Eye (tissue), 1 donor: ENCODE data around the gene SOBP.

Experiments
- DNase-seq: peaks from one replicate; pipeline ENCODE4 v3.0.0-alpha.2; 2015

Gene SOBP

DNA sequence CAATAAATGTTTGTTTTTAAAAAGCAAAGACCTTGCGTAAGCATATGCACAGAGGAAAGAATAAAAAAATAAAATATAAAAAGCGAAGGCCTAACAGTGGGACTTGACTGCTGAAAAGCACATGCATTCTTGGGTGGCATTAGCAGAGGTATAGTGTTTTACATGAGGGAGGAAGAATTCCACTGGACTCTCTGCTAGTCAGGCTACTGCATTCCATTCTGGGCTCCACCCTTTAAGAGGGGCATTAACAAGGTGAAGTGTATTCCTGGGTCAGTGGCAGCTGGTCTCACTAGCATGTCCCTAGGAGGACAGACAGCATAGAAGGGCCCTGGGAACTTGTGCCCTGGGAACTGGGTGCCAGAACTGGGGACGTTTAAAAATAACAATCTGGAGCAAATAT lies 134.1 kb downstream of the SOBP start:
- no peak for DNase-seq

DNA sequence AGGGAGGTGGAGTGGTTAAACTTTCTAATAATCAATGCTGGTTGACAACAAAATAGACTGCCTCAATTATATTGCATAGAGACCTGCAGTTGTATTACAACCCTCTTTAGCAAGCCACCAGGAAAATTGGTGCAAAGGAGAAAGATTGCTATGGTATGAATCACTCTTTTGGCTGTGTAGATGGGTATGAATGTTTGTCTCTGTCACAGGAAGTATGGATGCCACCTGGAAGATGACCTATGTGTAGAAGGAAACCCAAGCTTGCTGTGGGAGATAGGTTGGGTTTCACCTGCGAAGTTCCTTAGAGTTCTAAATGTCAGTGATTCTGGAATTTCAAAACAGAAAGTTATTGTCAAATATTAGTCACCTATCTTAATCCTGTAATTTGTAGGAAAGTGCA lies 134.6 kb downstream of the SOBP start:
- no peak for DNase-seq

DNA sequence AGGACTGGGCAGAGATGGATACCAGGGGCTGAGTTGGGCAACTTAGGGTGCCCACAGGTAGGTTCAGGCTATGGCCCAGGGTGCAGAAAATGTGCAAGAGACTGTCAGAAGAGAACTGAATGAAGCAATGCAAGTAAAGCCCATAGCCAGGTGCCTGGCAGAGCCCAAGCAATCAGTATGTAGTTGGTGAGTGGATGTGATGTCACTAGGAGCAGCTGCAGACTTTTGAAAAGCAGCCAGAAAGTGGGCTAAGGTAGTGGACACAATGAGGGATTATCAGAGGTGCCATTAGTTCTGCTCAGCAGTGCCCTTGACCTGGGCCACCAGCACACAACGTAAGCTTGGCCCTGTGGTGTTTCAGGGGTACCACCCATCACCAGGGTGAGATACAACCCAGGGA lies 135.3 kb downstream of the SOBP start:
- no peak for DNase-seq

DNA sequence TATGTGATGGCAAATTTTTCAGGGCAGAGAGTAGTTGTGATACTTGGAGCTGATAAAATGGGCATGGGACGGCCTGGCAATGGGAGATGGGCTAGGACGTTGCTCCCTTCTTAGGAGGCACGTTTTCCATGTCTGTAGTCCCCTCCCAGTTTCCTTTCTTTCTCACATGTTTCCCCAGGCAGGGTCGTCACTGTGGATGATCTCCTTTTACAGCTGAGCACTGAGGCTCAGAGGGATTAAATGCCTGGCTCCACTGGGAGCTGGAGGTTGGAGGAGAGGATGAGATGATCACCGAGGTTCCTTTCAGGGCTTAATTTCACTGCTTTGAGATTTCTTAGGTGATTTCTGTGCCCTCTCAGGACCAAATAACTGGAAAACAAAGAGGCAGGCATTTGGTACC lies 136.7 kb downstream of the SOBP start:
- DNase-seq = no peak

DNA sequence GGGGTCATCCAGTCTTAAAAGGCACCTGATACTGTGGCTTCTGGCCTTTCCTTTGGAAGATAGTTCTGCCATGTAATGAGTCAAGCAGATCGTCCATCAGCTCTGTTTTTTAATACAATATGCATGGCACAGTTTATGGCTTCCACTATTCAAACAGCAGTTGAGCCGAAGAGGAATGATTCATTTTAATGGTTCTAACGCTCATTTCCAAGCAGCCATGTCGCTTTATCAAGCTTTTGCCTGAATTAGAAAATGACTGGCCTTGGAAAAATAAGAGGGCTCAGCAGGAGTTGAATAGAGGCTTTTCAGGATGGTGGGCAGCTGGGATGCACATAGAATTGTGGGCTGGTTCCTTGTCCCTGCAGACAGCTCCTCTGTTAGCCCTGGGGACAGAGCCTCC lies 138.1 kb downstream of the SOBP start:
- DNase-seq = no peak

DNA sequence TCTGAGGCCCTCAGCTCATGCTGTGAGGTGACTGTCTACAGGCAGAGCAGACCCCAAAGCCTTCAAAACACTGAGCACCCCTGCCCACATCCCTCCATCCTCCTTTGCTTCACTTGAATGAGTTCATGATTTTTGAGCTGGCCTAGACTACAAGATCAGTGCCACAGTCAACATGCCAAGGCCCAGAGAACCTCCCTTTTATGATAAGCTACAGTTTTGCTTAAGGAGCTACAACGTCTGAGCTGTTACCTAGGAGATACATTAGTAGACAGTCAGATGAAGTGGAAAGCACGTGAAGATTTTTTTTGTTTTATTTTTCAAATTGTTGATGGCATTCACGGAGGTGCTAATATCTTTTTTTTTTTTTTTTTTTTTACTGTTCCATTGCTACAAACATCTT lies 139.0 kb downstream of the SOBP start:
- DNase-seq = no peak

DNA sequence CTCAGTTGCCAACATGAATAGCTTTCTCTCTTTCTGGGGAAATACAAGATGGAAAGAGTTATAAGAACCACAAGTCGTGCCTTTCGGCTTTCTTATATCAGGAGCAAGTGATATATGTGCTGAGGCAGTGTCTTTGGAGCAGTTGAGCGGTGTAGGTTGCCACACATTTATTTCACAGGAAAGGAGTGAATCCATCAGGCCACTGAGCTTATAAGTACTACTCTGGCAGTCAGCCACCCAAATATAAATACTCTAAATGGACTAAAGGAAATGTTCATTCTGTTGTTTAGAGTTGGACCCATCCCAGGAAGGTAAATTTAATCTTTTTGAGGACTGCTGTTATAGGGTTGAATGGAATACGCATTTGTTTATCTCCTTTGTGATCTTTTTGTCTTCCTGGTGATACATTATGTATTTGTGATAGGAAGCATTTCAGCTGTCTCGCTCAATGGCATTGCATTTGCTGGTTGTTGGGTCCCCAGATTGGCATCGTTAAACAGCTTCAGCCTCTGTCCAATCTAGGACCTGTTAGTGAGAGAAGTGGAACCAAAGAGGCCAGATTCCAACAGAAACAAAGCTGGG lies 139.7 kb downstream of the SOBP start:
- DNase-seq = no peak

DNA sequence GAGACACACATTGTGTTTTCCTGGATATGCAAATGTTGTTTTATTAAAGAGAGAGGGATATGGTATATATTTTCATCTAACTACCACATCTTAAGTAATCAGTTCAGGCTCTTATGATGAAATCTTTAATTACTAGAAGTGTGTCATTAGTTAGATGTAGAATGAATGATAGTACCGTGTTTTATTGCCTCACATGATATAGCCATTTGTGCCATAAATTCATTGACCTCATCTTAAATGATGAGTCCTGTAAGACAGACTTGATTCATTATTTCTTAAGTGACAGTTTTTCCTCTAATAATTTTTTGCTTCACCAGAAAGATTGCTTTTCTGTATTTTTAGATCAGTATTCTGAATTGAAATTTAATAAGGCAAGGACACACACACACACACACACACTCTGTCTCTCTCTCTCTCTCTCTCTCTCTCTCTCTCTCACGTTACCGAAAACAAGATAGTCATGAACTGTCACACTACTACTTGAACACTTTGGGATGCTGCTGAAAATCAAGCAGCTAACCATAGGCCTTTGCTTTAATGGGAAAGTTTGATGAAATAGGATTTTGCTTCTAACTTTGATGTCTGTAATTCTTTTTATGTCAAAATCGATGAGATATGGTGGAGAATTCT lies 140.5 kb downstream of the SOBP start:
- no peak for DNase-seq

DNA sequence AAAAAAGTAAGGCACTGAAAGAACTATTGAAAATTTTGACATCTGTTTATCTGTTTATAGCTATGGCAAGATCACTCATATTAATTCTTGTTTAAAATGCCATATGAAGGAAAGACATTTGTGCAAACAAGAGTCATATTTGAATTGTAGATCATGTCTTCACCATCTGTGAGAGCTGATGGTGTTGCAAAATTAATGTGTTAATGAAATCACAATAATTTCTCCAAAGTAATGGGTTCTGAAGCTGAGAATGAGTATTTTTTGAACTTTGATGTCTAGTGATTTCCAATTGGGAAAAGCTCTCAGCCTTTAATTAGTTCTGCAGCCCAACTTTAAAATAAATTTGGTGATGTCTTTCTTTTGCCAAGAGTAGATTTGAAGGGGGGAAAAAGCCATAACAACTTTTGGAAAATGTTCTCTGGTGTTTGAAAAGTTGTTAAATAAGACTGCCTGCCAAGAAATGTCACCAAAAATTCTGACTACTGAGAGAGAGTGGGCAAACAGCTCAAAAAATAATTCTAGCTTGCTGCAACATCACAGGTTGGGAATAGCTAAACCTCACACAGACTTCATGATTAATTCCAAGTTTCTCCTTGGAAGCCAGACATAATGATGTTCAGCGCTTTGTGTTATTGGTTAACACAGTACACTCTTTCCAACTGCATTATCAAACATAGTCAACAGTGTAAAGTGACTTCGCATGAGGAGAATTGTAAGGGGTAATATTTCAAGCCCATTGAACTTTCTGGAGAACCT lies 142.6 kb downstream of the SOBP start:
- no peak for DNase-seq

DNA sequence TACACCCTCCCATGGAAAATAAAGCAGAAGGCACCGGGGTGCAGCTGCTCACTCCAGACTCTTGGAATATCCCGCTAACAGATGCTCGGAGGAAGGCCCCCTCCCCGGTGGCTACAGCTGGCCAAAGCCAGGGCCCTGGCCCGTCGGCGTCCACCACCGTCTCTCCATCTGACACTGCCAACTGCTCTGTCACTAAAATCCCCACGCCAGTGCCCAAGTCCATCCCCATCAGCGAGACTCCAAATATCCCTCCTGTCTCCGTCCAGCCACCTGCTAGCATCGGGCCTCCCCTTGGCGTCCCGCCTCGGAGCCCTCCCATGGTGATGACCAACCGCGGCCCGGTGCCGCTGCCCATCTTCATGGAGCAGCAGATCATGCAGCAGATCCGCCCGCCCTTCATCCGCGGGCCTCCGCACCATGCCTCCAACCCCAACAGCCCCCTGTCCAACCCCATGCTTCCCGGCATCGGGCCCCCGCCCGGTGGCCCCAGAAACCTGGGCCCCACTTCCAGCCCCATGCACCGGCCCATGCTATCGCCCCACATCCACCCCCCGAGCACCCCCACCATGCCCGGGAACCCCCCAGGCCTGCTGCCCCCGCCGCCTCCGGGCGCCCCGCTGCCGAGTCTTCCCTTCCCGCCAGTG lies 143.9 kb downstream of the SOBP start:
- peak; percentile 60 for DNase-seq

DNA sequence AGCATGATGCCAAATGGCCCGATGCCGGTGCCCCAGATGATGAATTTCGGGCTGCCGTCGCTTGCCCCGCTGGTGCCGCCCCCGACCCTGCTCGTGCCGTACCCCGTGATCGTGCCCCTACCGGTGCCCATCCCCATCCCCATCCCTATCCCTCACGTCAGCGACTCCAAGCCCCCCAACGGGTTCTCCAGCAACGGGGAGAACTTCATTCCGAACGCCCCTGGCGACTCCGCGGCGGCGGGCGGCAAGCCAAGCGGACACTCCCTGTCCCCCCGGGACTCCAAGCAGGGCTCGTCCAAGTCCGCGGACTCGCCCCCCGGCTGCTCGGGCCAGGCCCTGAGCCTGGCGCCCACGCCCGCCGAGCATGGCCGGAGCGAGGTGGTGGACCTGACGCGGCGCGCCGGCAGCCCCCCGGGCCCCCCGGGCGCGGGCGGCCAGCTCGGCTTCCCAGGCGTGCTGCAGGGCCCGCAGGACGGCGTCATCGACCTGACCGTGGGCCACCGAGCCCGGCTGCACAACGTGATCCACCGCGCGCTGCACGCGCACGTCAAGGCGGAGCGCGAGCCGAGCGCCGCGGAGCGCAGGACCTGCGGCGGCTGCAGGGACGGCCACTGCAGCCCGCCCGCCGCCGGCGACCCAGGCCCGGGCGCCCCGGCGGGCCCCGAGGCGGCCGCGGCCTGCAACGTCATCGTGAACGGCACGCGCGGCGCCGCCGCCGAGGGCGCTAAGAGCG lies 144.6 kb downstream of the SOBP start:
- peak; percentile 74 for DNase-seq

DNA sequence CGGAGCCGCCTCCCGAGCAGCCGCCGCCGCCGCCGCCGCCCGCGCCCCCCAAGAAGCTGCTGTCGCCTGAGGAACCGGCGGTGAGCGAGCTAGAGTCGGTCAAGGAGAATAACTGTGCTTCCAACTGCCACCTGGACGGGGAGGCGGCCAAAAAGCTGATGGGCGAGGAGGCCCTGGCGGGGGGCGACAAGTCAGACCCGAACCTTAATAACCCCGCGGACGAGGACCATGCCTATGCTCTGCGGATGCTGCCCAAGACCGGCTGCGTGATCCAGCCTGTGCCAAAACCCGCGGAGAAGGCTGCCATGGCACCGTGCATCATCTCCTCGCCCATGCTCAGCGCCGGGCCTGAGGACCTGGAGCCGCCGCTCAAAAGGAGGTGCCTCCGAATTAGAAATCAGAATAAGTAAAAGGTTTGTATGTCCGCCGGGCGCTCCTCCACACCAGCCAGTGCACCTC lies 145.2 kb downstream of the SOBP start:
- DNase-seq = peak; percentile 73

DNA sequence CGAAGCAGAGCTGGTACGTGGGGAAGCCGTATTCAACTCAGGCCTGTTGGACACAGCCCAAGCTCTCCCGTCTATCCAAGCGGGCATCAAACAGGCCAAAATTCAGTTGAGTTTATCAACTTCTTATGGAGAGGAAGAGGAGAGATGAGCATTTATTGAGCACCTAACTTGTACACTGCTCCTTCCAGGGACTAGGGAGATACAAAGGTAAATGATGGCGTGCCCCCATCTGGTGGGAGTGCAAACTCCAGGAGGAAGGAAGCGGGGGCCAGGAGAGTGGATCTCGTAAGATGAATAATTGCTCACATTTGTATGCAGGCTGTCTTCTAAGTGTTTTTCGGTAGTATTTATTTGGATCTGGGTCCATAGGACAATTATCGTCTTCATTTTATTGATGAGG lies 146.6 kb downstream of the SOBP start:
- DNase-seq = no peak

DNA sequence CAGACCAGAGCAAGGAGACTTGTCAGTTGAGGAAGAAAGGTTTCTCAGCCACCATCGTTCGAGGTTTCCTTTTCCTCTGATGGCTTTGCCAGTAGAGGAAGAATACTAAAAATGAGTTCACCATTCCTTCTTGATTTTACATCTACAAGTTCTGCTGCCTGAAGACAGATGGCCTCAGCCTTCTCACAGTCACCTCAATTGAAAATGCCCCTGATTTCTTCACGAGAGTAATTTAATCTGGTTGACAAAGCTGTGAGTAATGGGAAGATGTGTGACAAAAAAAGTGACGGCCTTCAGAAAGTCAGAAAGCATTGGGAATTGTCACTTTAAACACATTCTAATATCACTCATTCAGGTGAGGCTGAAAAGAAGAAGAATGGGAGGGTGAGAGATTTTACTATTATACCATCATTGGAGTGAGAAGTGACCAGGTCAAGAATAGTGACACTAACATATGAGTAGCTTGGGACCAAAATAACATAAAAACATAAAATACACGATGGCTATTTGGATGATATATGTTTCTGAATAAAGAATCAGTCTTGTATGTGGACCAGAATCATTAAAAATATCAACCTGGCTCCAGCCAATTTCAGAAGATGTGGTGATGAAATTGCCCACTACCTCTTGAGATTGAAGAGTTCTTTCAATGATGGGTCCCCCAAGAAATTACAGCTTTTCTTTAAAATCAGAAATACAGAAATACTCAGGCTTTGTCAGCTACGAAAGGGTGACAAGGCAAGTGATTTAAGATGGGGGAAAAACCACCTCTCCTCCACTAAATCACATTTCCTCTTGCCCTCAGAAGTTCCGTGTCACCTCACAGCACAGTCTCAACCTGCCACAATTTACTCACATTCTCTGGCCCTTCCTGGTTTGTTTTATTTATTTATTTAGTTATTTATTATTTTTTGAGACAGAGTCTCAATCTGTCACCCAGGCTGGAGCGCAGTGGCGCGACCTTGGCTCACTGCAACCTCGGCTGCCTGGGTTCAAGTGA lies 147.7 kb downstream of the SOBP start:
- no peak for DNase-seq

DNA sequence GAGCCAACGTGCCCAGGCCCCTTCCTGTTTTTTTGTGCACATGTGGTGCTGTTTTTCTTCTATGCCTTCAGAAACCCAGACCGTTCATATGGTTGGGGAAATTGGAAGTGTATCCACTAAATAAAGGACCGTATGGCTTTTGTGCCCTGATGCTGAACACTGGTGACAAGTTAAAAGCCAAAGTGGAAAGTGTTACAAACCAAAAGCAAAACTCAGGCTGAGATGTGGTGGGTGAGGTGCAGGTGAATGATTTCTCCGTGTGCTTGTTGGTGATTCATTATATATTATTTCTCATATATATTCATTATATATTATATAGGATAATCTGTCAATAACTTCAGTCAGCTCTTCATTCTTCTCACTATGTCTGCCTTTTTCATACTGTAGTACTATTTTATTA lies 148.6 kb downstream of the SOBP start:
- no peak for DNase-seq

DNA sequence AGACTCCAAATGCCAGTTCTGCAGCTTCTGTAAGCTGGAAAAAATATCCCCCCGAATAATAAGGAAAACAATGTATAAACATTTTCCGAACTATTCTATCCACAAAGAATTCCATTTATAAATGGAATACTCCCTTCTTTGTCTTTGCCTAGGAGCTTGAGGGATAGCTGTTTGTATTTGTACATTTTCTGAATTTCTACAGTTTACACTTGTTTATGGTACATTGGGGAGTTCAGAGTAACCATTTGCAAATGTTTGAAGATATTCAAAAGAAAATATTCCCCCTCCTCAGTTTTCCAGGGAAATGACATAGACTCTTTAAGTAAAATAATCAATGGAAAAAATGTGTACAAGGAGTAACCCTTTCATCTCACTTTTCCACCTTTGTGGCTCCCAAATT lies 149.6 kb downstream of the SOBP start:
- no peak for DNase-seq

DNA sequence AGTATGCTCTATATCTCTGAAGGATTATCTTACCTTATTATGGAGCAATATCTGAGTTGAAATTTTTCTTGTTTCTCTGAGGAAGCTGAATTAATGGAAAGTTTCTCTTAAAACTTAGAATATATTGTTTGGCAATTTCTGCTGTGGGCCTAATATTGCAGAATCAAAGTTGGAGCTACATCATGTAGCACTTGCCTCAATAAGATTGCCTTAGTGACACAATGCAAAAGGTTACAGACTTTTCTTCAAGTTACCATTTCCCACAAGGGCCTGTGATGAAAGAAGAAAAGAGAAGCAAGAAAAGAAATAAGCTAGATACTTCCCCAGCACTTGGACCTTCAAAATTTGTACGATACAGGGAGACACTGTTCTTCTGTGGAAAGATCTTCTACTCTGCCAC lies 151.2 kb downstream of the SOBP start:
- DNase-seq = no peak

DNA sequence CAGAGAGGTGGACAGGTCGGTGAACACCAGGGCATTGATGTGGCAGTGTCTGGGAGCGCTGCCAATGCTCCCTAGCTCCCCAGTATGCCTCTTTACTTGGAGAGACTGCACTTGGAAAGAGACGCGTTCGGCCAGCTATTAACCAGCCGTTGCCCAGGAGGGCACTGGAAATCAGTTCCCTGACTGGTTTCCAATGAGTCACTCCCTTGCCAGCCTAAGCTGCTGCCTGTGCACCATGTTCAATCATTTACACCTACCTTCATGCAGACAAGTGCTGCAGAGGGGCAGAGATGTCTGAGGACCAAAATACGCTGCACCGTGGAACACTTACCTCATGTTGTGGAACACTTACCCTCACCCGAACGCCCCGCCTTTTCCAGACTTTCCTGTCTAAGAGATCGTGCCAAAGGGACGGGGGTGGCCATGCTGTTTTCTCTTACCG lies 151.6 kb downstream of the SOBP start:
- no peak for DNase-seq

DNA sequence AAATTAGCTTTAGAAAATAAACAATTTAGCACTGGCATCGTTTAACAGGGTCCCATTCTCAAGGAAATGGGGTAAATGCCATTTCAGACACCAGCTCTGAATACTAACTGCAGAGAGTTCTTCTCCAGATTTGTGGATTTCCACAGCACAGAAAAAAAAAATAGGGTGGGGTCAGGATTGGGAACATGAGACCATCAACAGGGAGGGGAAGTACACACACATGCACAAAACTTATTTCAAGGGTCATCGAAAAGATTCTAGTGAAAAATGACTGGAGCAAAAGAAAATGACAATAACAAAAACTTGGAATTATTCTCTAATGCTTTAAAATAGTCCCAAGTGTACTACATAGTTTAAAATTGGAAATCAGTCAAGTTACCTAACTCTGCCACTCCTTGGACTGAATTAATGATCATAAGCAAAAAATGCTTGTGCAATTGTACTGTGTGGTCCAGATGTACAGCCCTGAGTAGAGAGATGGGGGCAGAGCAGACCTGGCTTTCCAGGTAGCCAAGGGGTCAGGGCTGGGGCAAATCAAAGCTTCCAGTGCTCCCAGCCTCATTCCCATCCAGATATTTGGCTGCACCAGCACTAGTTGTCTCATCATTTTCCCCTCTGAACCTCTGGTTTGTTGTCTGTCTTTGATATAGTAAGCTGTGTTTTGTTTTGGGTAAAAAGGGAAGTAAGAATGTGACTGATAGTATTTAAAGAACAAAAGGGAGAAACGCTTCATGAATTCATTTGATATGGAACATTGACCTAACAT lies 152.4 kb downstream of the SOBP start:
- no peak for DNase-seq

DNA sequence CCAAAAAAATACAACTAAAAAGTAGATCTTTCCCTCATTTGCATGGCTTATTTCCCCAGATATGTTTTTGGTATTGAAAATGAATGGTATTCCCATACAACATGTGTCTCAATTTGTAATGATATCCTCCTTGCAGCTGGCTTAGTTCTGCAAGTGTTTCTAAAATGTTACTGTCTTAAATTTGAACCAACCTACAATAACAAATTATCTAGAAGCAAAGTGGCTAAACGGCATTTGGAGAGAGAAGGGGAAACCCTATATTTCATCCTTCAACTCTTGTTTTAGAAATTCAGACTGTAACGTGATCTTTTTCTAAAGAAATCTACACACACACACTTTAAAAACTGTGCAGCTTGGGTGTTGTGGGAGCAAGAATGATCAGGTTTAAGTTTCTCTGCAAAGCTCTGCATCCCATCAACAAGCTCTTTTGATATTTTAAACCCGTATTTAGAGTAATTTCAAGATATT lies 153.0 kb downstream of the SOBP start:
- no peak for DNase-seq

DNA sequence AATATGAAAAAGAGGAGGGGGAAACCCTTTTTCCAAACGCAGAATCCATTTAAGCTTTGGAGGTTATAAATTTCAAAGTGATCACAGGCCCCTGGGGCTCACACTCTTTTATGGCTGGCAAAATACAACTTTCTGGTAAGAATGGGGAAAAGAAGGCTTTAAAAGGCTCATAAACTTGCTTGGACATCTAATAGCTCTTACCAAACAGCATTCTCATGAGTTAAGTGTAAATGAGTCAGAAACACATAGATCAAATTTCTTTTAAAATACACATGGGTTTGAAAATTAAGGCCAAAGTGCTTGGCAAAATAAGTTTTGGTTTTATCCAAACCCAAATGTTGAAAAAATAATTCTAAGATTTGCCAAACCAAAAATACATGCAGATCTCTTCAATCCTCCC lies 154.6 kb downstream of the SOBP start:
- DNase-seq = no peak
